Gastrocnemius medialis (tissue), 4 donors: ENCODE results near the gene CCDC112.

ENCODE experiments used
- CTCF ChIP-seq, 5 experiments: fragments of 450-650 bp in 3 of 5; fragments of 200-600 bp in 2 of 5; sonication (generic) in 2 of 5; IDR thresholded peaks in 4 of 5; conservative IDR thresholded peaks in 1 of 5; 1 replicate in 4 of 5; 2 replicates in 1 of 5; pipeline ENCODE4 v1.5.1; 2016 to 2019; ENCODE audit warnings: antibody characterized with exemption in 5 of 5, mild to moderate bottlenecking in 3 of 5, moderate library complexity in 3 of 5
- POLR2A ChIP-seq, 2 donors: fragments of 450-650 bp; IDR thresholded peaks; one replicate each; pipeline ENCODE4 v1.6.1; 2017; ENCODE audit warnings: antibody characterized with exemption in 2 of 2, mild to moderate bottlenecking in 2 of 2, moderate library complexity in 2 of 2

GRCh38 chr5:115241881-115242642, 54.4 kb downstream of the CCDC112 start:
- TF ChIP-seq POLR2A (IDR thresholded peaks at IDR 0.05), result no peak
- no peak for TF ChIP-seq CTCF (IDR thresholded peaks at IDR 0.05 in 4 of 5, conservative IDR thresholded peaks at IDR 0.05 in 1 of 5)
